Measurements from ENCODE around the gene SPRR3.
"Not testable (repeated sequence)": the region's sequence is repeated elsewhere in the genome, so short reads cannot be mapped to it uniquely, and the experiment has no call there.

Gene SPRR3

DNA sequence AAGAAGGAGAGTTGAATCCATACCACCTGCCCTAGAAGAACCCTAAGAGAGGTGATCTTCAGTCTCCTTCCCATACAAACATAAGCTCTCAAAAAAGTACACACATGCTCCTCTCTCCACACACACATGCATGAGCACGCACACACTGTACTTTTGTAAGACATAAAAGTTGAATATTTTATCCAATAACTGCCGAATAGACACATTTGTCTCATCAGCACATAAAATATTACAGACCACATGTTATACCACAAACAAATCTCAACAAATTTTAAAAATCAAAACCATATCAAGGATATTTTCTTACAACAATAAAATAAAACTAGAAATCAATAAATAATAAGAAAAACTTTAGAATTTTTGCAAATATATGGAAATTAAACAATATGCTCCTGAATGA, 15.0 kb upstream of the SPRR3 start:
- no peak for DNase-seq

DNA sequence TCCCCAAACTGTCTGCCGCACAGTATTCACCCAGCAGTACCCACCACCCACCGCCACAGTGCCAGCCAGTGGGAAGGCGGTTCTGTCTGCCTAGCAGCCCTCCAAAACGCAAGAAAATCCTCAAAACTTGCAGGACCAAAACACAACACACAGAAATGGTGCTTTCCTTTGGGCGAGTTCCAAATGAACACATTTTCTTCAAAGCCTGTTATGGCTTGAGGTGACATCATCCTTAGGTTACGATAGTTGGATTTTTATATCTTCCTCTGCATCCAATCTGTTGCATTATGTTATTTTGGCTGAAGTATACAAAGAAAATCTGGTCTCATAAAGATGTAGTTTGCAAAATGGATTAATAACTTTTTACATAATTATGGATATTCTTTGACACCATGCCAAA, 8.4 kb upstream of the SPRR3 start:
- no peak for DNase-seq

GRCh38 chr1:152995842-152996241, 5.7 kb upstream of the SPRR3 start:
- DNase-seq, result no peak

GRCh38 chr1:152996633-152997400, 4.7 kb upstream of the SPRR3 start:
- no peak for DNase-seq

GRCh38 chr1:152997901-152998300, 3.6 kb upstream of the SPRR3 start:
- no peak for DNase-seq

DNA sequence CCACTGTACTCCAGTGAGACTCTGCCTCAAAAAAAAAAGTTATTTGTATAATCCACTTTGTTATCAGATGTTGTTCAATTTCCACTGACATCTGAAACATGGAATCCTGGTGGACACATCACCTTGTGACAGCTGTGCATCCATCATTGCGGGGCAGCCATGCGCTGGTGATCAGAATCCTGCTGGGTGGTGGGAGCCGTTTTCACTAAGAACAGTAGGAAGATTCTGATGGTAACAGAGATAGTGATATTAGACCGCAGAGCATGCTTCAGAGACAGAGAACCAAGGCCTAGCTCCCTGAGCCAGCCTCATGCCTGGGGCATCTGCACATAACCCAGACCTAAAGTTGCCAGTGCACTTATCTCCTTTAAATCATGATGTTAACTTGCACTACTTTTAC, 3.1 kb upstream of the SPRR3 start:
- DNase-seq, result no peak

DNA sequence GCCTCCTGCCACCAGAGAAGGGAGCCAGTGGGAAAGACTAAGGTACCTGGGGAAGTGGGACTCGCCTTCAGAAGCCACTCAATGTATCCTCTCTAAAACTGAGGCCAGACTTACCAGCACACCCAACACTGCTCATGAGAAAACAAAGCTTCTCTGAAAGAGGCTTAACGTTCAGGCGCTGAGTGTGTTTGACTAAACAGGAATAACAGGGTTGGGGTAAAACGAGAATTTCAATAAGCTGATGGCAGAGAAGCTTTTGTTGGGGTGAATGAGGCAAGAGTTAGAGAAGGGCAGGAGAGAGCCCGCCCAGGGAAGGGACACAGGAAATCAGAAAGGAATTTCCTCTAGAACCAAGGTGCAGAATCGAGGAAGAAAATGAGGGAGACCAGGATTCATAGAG, 1.7 kb upstream of the SPRR3 start:
- DNase-seq, result no peak

GRCh38 chr1:153000294-153000693, 1.3 kb upstream of the SPRR3 start:
- no peak for DNase-seq

- not testable (repeated sequence) for DNase-seq
These were observed 9.7 kb downstream of the SPRR3 start for GRCh38 chr1:153011235-153011758.

DNA sequence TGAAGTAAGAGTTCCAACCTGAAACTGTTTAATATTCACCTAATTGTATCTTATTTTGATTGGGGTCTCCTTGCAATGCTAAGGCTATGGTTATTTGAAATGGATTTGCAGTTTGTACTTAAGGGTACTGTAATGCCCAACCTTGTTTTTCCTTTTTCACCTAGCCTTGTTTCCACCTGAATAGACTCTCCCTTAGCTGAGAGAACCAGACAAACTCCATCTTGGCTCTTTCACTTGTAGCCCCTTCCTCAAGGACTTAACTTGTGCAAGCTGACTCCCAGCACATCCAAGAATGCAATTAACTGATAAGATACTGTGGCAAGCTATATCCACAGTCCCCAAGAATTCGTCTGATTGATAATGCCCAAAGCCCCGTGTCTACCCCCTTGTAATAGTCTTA, 20.3 kb downstream of the SPRR3 start:
- not testable (repeated sequence) for DNase-seq

DNA sequence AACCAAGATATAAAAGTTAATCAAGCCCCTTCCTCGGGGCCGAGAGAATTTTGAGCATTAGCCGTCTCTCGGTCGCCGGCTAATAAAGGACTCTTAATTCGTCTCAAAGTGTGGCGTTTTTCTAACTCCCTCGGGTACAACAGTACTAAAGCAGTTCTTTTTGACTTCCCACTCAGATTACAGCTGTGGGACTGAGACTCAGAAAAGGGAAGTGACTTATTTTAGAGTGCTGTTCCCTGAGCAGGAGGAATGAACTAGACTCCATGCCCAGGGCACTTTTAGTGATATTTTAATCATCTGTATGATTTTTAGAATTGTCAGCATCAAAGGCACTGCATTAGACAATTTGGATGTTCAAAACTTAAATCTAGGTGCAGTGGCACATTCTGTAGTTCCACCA, 20.8 kb downstream of the SPRR3 start:
- DNase-seq, result not testable (repeated sequence)

DNA sequence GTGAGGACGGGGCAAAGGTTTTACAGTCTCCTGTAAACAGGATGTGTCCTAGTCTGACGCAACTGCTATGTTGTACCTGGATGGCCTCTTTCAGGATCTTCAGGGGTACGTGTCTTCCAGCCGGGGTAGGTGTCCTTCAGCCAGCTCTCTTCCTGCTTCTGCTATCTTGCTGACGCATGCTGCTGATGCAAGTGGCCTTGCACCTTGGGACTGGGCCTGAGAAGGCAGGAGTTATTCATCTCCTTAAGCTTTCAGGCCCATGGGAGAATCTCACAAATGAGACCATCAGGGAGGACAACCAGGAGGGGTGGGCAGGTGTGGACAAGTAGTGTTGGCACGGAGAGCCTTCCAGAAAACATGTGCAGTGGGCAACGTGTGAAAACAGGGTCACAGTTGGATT, 21.6 kb downstream of the SPRR3 start:
- no peak for DNase-seq

- DNase-seq, result no peak
These were observed 22.9 kb downstream of the SPRR3 start for GRCh38 chr1:153024413-153024812.

- no peak for DNase-seq
These were observed 24.2 kb downstream of the SPRR3 start for GRCh38 chr1:153025797-153026196.

DNA sequence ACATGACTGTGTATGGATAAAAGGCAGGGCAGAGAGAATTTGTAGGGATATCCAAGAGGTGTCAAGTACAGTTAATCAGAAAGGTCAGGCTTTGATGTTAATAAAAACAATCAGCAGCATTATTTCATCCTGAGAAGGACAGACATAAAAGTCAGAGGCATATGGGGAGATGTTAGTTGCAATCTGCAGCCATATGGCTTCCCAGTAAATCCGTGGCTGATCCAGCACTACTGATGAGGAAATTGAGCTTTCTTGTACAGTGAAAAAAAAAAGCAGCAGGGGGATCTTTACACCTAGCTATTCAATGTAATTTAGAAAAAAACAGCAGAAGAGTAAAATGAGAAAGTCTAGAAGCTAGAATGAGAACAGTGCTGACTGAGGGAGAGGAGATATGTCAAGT, 27.2 kb downstream of the SPRR3 start:
- DNase-seq, result no peak

GRCh38 chr1:153030895-153031294, 29.3 kb downstream of the SPRR3 start, which contains the start of gene SPRR1B:
Gene SPRR1B, plus strand, starts transcription at chr1:153031203. Its CDS starts 1,143 bp downstream, at chr1:153032346.
- no peak for DNase-seq

DNA sequence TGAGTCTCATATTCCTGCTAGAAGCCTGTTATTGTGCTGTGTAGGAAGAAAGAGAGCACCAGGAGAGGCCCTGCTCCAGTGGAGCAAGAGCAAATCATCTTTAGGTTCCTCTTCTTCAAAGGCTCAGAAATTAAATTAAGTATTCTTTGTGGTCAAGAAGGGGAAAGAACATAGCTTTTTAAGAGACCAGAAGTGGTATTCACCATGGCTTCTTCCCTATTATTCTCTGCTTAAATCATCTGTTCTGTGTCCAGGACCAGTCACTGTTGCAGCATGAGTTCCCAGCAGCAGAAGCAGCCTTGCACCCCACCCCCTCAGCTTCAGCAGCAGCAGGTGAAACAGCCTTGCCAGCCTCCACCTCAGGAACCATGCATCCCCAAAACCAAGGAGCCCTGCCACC, 30.5 kb downstream of the SPRR3 start:
- no peak for DNase-seq

DNA sequence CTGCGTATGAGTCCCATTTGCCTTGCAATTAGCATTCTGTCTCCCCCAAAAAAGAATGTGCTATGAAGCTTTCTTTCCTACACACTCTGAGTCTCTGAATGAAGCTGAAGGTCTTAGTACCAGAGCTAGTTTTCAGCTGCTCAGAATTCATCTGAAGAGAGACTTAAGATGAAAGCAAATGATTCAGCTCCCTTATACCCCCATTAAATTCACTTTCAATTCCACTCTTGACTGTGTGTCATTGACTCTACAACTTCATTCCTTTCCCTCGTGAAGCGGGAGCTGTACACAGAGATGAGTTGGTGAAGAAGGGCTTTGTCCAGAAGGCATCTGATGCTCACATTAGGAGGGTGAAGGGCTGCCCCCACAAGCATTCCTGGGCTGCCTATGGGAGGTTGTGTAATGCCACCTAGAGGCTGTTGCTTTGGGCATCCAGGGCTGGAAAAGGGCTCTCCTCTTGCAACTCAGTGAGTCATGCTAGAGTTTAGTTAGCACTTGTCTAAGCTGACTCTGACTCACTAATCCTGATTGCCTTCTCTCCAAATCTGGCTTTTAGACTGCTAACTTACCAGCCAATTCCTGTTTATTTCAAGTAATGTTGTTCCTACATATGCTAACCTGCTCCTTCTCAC, 31.2 kb downstream of the SPRR3 start:
- no peak for DNase-seq

DNA sequence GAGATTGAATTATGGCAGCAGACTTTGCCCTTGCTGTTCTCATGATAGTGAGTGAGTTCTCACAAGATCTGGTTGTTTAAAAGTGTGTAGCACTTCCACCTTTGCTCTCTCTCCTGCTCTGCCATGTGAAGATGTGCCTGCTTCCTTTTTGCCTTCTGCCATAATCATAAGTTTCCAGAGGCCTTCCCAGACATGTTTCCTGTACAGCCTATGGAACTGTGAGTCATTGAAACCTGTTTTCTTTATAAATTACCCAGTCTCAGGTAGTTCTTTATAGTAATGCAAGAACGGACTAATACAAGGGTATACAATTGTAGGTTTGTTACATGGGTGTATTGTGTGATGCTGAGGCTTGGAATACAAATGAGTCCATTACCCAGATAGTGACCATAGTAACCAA, 33.7 kb downstream of the SPRR3 start:
- DNase-seq, result no peak

GRCh38 chr1:153040950-153041631, 39.5 kb downstream of the SPRR3 start, which contains the start of gene SPRR2D:
Gene SPRR2D, minus strand, starts transcription at chr1:153041120. Its CDS starts 774 bp downstream, at chr1:153040346.
- DNase-seq, result no peak

DNA sequence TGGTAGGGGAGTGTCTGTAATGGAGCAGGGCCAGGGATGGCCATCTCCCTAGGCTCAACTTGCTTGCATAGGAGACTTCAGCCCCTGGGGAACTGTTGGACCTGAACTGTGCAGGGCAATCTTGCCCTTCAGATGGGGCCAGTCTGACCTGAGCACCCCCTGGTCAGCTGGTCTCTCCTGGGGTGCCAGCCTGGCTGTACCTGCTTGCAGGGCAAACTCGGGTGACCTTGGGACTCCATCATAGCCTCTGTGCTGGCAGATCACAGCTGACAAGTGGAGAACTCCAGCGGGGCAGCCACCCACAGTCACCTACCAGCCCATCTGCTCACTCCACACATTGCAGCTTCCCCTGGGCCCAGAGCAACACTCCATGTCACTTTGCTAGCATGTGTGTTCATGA, 47.7 kb downstream of the SPRR3 start:
- no peak for DNase-seq
